Testis (tissue), 2 donors: ENCODE measurements around the gene DEXI.

Experiments used
- CTCF ChIP-seq, 3 experiments: fragments of 450-650 bp in 2 of 3; fragments of 200-600 bp in 1 of 3; sonication (generic) in 1 of 3; IDR thresholded peaks; one replicate each; pipeline ENCODE4 v1.5.1; 2016 to 2019; ENCODE audit warnings: antibody characterized with exemption in 3 of 3, mild to moderate bottlenecking in 2 of 3, moderate library complexity in 1 of 3
- POLR2A ChIP-seq: fragments of 450-650 bp; IDR thresholded peaks from one replicate; pipeline ENCODE4 v1.6.1; 2017; ENCODE audit warnings: antibody characterized with exemption, mild to moderate bottlenecking, moderate library complexity

GRCh38 chr16:10932959-10933710, 9.1 kb downstream of the DEXI start:
- TF ChIP-seq CTCF (IDR thresholded peaks at IDR 0.05) = no peak
- TF ChIP-seq POLR2A = no peak
